WTC11 (cell line): ENCODE data around the gene ACTMAP. TPM values are rescaled to one million over a fixed set of nuclear protein-coding genes. Genes with fewer than 3 reads are reported as not detected.

Experiments used
- ATAC-seq: fragments of 200-7000 bp; cut with Tn5 transposase; 2 replicates; pipeline ENCODE4 v1.10.0; 2021; ENCODE audit warnings: mild to moderate bottlenecking, moderate library complexity
- CTCF ChIA-PET: fragments of 300-600 bp; sonication (Branson Sonifier 250); formaldehyde crosslinking; loops from one replicate; lab custom pipeline; 2021; ENCODE audit warnings: antibody characterized with exemption; lab: Charles Lee
- POLR2A ChIA-PET: fragments of 350-600 bp; sonication (Branson Sonifier 250); formaldehyde crosslinking; loops from one replicate; lab custom pipeline; 2021; ENCODE audit warnings: antibody characterized with exemption; lab: Charles Lee
- DNase-seq: peaks from one replicate; pipeline ENCODE4 v3.0.0; 2021; ENCODE audit warnings: low spot score
- H3K27ac Mint-ChIP-seq: 2 replicates; pipeline ENCODE4 v1.8.0; 2021; ENCODE audit warnings: mixed read lengths
- H3K27me3 Mint-ChIP-seq: 2 replicates; pipeline ENCODE4 v1.8.0; 2021; ENCODE audit warnings: low read depth, mild to moderate bottlenecking, moderate library complexity, mixed read lengths
- H3K36me3 Mint-ChIP-seq: 2 replicates; pipeline ENCODE4 v1.8.0; 2021; ENCODE audit warnings: mixed read lengths
- H3K4me1 Mint-ChIP-seq: 2 replicates; pipeline ENCODE4 v1.8.0; 2022; ENCODE audit warnings: mixed read lengths
- H3K4me3 Mint-ChIP-seq: 2 replicates; pipeline ENCODE4 v1.8.0; 2021; ENCODE audit warnings: mild to moderate bottlenecking, moderate library complexity, mixed read lengths
- H3K9me3 Mint-ChIP-seq: 2 replicates; pipeline ENCODE4 v1.8.0; 2021; ENCODE audit warnings: mixed read lengths
- CREB1 ChIP-seq: sonication (generic); formaldehyde crosslinking; IDR thresholded peaks from 2 replicates; pipeline ENCODE4 v1.8.0; 2023; ENCODE audit warnings: mild to moderate bottlenecking, missing genetic modification reagents
- EMX1 ChIP-seq: fragments of 250-450 bp; sonication (Bioruptor Pico); IDR thresholded peaks from 2 replicates; pipeline ENCODE4 v1.8.0; 2021; ENCODE audit warnings: mild to moderate bottlenecking
- JAZF1 ChIP-seq: fragments of 250-450 bp; sonication (Bioruptor Pico); IDR thresholded peaks from 2 replicates; pipeline ENCODE4 v1.9.0; 2021; ENCODE audit warnings: moderate library complexity, mild to moderate bottlenecking, inconsistent platforms
- SOX15 ChIP-seq: fragments of 250-450 bp; sonication (Bioruptor Pico); IDR thresholded peaks from 2 replicates; pipeline ENCODE4 v1.9.0; 2021; ENCODE audit warnings: mild to moderate bottlenecking
- TP53 ChIP-seq: sonication (generic); formaldehyde crosslinking; IDR thresholded peaks from 2 replicates; pipeline ENCODE4 v1.8.1; 2023; ENCODE audit warnings: mild to moderate bottlenecking, missing genetic modification reagents
- ZNF121 ChIP-seq: sonication (generic); formaldehyde crosslinking; IDR thresholded peaks from 2 replicates; pipeline ENCODE4 v1.8.0; 2023; ENCODE audit warnings: missing genetic modification reagents
- ZNF423 ChIP-seq: fragments of 250-450 bp; sonication (Bioruptor Pico); IDR thresholded peaks from 2 replicates; pipeline ENCODE4 v2.1.2; 2022; ENCODE audit warnings: mild to moderate bottlenecking, moderate library complexity
- total RNA-seq: library from RNA; stranded (reverse); gene quantifications from 3 replicates; pipeline ENCODE4 v1.2.3, GENCODE V29; 2021
- TF ChIP-seq, protein P1 (sequence below): sonication (generic); formaldehyde crosslinking; IDR thresholded peaks from 2 replicates; pipeline ENCODE4 v1.8.0; 2023; ENCODE audit warnings: mild to moderate bottlenecking, missing genetic modification reagents
- TF ChIP-seq, protein P2 (sequence below): fragments of 250-450 bp; sonication (Bioruptor Pico); IDR thresholded peaks from 2 replicates; pipeline ENCODE4 v2.1.2; 2022; ENCODE audit warnings: mild to moderate bottlenecking, moderate library complexity
- TF ChIP-seq, protein P3 (sequence below): sonication (generic); formaldehyde crosslinking; IDR thresholded peaks from 2 replicates; pipeline ENCODE4 v1.8.0; 2023; ENCODE audit warnings: missing genetic modification reagents, mild to moderate bottlenecking, borderline replicate concordance
- TF ChIP-seq, protein P4 (sequence below): fragments of 200-600 bp; IDR thresholded peaks from 2 replicates; pipeline ENCODE4 v1.8.0; 2022; ENCODE audit warnings: antibody characterized with exemption
- TF ChIP-seq, protein P5 (sequence below): sonication (generic); formaldehyde crosslinking; IDR thresholded peaks from 2 replicates; pipeline ENCODE4 v1.8.1; 2022; ENCODE audit warnings: mild to moderate bottlenecking, moderate library complexity, missing genetic modification reagents
- TF ChIP-seq, protein P6 (sequence below): fragments of 250-450 bp; sonication (Bioruptor Pico); conservative IDR thresholded peaks from 2 replicates; pipeline ENCODE4 v1.9.0; 2021; ENCODE audit warnings: mild to moderate bottlenecking
- TF ChIP-seq, protein P7 (sequence below): sonication (generic); formaldehyde crosslinking; IDR thresholded peaks from 2 replicates; pipeline ENCODE4 v1.8.0; 2022; ENCODE audit warnings: missing genetic modification reagents

ACTMAP gene
- total RNA-seq, 1 experiment from 2014 or later, result 29.6 TPM

DNA sequence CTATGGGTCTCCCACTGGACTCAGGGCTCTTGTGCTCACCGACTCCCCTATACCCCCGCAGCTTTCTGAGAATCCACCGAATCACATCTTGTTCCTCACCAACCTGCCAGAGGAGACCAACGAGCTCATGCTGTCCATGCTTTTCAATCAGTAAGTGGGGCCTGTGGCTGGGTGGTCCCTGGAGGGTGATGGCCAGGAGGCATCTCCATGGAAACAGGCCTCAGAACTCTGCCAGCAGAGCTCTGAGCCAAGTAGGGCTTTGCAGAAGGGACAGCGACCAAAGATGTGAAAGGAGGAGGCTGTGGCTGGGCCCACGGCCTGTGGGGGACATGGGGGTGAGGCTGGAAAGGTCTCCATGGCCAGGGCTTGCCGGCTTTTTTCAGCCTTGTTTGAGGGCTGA lies 13.2 kb upstream of the ACTMAP start:
- CTCF ChIA-PET, result no interaction called here
- Mint-ChIP-seq H3K4me3 (no peak overlapping the region), H3K27ac (no peak overlapping the region)
- no peak for DNase-seq
- TF ChIP-seq CREB1 (CRISPR knock-in tag) (no peak), TP53 (CRISPR knock-in tag) (no peak), ZNF121 (CRISPR knock-in tag) (no peak), SOX15 (CRISPR knock-in tag) (no peak), ZNF423 (CRISPR knock-in tag) (no peak), JAZF1 (CRISPR knock-in tag) (no peak)
- TF ChIP-seq, protein P1, sequence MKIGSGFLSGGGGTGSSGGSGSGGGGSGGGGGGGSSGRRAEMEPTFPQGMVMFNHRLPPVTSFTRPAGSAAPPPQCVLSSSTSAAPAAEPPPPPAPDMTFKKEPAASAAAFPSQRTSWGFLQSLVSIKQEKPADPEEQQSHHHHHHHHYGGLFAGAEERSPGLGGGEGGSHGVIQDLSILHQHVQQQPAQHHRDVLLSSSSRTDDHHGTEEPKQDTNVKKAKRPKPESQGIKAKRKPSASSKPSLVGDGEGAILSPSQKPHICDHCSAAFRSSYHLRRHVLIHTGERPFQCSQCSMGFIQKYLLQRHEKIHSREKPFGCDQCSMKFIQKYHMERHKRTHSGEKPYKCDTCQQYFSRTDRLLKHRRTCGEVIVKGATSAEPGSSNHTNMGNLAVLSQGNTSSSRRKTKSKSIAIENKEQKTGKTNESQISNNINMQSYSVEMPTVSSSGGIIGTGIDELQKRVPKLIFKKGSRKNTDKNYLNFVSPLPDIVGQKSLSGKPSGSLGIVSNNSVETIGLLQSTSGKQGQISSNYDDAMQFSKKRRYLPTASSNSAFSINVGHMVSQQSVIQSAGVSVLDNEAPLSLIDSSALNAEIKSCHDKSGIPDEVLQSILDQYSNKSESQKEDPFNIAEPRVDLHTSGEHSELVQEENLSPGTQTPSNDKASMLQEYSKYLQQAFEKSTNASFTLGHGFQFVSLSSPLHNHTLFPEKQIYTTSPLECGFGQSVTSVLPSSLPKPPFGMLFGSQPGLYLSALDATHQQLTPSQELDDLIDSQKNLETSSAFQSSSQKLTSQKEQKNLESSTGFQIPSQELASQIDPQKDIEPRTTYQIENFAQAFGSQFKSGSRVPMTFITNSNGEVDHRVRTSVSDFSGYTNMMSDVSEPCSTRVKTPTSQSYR (CRISPR knock-in tag), result no peak
- TF ChIP-seq, protein P2, sequence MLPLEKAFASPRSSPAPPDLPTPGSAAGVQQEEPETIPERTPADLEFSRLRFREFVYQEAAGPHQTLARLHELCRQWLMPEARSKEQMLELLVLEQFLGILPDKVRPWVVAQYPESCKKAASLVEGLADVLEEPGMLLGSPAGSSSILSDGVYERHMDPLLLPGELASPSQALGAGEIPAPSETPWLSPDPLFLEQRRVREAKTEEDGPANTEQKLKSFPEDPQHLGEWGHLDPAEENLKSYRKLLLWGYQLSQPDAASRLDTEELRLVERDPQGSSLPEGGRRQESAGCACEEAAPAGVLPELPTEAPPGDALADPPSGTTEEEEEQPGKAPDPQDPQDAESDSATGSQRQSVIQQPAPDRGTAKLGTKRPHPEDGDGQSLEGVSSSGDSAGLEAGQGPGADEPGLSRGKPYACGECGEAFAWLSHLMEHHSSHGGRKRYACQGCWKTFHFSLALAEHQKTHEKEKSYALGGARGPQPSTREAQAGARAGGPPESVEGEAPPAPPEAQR (CRISPR knock-in tag), result no peak
- TF ChIP-seq, protein P3, sequence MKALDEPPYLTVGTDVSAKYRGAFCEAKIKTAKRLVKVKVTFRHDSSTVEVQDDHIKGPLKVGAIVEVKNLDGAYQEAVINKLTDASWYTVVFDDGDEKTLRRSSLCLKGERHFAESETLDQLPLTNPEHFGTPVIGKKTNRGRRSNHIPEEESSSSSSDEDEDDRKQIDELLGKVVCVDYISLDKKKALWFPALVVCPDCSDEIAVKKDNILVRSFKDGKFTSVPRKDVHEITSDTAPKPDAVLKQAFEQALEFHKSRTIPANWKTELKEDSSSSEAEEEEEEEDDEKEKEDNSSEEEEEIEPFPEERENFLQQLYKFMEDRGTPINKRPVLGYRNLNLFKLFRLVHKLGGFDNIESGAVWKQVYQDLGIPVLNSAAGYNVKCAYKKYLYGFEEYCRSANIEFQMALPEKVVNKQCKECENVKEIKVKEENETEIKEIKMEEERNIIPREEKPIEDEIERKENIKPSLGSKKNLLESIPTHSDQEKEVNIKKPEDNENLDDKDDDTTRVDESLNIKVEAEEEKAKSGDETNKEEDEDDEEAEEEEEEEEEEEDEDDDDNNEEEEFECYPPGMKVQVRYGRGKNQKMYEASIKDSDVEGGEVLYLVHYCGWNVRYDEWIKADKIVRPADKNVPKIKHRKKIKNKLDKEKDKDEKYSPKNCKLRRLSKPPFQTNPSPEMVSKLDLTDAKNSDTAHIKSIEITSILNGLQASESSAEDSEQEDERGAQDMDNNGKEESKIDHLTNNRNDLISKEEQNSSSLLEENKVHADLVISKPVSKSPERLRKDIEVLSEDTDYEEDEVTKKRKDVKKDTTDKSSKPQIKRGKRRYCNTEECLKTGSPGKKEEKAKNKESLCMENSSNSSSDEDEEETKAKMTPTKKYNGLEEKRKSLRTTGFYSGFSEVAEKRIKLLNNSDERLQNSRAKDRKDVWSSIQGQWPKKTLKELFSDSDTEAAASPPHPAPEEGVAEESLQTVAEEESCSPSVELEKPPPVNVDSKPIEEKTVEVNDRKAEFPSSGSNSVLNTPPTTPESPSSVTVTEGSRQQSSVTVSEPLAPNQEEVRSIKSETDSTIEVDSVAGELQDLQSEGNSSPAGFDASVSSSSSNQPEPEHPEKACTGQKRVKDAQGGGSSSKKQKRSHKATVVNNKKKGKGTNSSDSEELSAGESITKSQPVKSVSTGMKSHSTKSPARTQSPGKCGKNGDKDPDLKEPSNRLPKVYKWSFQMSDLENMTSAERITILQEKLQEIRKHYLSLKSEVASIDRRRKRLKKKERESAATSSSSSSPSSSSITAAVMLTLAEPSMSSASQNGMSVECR, result no peak
- TF ChIP-seq, protein P4, sequence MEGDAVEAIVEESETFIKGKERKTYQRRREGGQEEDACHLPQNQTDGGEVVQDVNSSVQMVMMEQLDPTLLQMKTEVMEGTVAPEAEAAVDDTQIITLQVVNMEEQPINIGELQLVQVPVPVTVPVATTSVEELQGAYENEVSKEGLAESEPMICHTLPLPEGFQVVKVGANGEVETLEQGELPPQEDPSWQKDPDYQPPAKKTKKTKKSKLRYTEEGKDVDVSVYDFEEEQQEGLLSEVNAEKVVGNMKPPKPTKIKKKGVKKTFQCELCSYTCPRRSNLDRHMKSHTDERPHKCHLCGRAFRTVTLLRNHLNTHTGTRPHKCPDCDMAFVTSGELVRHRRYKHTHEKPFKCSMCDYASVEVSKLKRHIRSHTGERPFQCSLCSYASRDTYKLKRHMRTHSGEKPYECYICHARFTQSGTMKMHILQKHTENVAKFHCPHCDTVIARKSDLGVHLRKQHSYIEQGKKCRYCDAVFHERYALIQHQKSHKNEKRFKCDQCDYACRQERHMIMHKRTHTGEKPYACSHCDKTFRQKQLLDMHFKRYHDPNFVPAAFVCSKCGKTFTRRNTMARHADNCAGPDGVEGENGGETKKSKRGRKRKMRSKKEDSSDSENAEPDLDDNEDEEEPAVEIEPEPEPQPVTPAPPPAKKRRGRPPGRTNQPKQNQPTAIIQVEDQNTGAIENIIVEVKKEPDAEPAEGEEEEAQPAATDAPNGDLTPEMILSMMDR, result no peak
- TF ChIP-seq, all 79 proteins: peak for 0
- Mint-ChIP-seq H3K27me3 (no peaks in the 10 kb centered on the region), H3K36me3 (peaks cover 67% of the 10 kb centered on the region), H3K9me3 (no peaks in the 10 kb centered on the region), H3K4me1 (no peaks in the 10 kb centered on the region)
- POLR2A ChIA-PET, result interaction anchor here (0.7 kb wide), 1 partner anchor 100 kb away, joined by 4 read pairs; no protein-coding TSS in a partner anchor
- no peak for ATAC-seq

DNA sequence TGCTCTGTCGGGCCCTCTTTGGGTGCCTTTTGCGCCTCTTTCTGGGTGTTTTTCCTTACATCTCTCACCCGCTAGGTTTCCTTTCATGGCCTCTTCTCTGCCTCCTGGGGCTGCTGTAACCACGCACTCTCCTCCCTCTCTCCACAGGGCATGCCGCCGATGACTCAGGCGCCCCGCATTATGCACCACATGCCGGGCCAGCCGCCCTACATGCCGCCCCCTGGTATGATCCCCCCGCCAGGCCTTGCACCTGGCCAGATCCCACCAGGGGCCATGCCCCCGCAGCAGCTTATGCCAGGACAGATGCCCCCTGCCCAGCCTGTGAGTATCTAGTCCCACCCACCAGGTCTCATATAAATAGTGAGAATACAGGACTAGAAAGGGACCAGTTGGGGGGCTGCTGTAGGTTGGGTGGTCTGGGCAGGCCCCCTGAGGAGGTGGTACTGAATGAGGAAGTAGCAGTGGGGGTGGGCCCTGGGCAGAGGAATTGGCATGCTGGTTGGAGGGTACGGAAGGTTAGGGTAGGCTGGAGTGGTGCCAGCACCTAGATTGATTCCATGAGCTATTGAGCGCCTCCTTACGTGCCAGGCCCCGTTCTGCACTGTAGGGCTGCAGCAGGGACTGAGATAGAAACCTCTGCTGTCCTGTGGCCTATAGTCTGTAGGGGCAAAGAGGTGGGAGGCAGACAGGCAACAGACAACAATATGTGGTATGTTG lies 12.6 kb upstream of the ACTMAP start:
- Mint-ChIP-seq H3K36me3 (peaks cover 72% of the 10 kb centered on the region), H3K4me3 (no peak overlapping the region), H3K9me3 (no peaks in the 10 kb centered on the region), H3K27me3 (no peaks in the 10 kb centered on the region), H3K27ac (no peak overlapping the region), H3K4me1 (no peaks in the 10 kb centered on the region)
- ChIA-PET POLR2A (interaction anchor here (0.7 kb wide), 1 partner anchor 100 kb away, joined by 4 read pairs; no protein-coding TSS in a partner anchor), CTCF (no interaction called here)
- ATAC-seq, result no peak
- DNase-seq, result no peak
- TF ChIP-seq, protein P5, sequence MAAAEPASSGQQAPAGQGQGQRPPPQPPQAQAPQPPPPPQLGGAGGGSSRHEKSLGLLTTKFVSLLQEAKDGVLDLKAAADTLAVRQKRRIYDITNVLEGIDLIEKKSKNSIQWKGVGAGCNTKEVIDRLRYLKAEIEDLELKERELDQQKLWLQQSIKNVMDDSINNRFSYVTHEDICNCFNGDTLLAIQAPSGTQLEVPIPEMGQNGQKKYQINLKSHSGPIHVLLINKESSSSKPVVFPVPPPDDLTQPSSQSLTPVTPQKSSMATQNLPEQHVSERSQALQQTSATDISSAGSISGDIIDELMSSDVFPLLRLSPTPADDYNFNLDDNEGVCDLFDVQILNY, result no peak
- no peak for TF ChIP-seq EMX1 (CRISPR knock-in tag)
- TF ChIP-seq, protein P6, sequence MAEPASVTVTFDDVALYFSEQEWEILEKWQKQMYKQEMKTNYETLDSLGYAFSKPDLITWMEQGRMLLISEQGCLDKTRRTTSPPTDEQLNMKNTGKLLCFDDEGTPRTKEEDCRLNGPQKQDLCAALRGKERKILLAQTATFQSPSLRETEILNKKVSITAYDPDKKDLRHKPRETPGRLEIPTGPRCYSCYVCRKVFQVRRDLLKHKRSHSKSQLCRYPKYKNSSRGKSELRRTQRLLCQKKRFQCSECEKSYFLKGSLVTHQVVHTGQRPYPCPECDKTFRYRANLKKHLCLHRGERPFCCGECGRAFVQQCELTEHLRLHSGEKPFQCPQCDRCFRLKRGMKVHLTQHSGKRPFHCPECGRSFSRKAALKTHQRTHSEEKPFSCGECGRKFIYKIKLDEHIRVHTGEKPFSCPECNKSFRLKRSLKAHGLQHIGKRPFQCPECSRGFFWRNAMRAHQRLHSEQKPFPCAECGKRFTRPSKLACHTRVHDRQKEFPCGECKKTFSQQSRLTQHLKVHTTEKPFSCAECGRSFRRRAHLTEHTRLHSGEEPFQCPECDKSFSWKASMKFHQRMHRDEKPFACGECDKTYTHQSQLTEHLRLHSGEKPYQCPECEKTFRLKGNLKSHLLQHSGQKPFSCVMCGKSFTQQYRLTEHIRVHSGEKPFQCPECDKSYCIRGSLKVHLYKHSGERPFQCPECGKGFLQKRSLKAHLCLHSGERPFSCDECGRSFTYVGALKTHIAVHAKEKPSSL (CRISPR knock-in tag), result no peak
- TF ChIP-seq, protein P7, sequence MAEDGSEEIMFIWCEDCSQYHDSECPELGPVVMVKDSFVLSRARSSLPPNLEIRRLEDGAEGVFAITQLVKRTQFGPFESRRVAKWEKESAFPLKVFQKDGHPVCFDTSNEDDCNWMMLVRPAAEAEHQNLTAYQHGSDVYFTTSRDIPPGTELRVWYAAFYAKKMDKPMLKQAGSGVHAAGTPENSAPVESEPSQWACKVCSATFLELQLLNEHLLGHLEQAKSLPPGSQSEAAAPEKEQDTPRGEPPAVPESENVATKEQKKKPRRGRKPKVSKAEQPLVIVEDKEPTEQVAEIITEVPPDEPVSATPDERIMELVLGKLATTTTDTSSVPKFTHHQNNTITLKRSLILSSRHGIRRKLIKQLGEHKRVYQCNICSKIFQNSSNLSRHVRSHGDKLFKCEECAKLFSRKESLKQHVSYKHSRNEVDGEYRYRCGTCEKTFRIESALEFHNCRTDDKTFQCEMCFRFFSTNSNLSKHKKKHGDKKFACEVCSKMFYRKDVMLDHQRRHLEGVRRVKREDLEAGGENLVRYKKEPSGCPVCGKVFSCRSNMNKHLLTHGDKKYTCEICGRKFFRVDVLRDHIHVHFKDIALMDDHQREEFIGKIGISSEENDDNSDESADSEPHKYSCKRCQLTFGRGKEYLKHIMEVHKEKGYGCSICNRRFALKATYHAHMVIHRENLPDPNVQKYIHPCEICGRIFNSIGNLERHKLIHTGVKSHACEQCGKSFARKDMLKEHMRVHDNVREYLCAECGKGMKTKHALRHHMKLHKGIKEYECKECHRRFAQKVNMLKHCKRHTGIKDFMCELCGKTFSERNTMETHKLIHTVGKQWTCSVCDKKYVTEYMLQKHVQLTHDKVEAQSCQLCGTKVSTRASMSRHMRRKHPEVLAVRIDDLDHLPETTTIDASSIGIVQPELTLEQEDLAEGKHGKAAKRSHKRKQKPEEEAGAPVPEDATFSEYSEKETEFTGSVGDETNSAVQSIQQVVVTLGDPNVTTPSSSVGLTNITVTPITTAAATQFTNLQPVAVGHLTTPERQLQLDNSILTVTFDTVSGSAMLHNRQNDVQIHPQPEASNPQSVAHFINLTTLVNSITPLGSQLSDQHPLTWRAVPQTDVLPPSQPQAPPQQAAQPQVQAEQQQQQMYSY, result no peak
